HG03064 (cell line): ENCODE measurements around the gene FAM227A.
"Not testable (repeated sequence)": the region's sequence is repeated elsewhere in the genome, so short reads cannot be mapped to it uniquely, and the experiment has no call there.

ENCODE experiments used
- ATAC-seq: cut with Tn5 transposase; IDR thresholded peaks from one replicate; pipeline ENCODE4 v1.9.1; 2021; ENCODE audit warnings: low read depth; ENCODE audit not compliant: unreplicated experiment

Gene FAM227A

DNA sequence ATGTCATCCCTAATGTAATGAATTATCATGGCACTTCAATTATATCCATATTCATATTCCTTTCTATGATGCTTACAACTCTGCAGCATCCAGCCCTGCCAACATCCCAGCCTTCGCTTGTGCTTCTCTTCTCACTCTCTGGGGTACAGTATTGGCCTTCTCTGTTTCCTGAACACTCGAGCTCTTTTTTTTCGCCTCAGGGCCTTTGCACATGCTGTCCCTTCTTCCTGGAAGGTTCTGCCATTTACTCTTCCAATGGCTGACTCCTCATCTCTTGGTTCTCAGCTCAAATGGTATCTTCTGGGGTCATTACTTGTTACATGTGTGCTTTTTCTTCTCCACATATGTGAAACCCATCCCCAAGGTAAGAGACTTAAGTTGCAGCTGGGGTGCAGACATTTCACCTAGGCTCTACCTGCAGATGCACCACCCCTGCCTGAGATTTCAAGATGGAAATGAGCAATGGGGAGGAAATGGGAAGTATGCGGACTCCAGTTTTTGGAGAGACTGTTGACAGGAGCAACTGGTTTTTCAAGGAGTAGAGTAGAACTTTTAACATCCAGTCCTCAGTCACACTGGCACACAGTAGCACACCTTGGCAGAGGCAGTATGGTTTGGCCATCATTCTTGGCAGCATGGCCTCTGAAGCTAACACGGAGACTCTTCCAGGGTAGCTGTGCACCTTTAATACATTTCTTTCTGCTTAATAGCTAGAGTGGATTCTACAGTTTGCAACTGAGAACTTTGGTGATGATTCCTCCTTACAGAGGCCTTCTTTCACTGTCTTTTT lies 43.8 kb downstream of the FAM227A start:
- no peak for ATAC-seq

DNA sequence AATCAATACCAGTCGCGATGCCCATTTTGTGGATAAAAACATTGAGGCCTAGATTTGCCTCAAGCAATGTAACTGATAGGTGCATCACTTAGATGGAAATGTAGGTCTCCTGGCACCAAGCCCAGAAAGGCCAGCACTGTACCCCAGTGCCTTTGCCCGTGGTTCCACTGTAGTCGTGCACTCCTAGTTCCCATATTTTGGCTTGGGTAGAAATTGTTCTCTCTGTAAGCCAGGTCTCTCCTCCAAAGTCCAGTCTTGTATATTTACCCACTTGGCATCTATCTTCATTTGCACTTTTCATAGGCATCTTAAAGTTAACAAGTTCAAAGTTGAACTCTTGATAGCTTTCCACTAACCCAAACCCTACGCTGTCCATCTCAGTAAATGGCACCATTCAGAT lies 44.6 kb downstream of the FAM227A start:
- ATAC-seq: no peak

DNA sequence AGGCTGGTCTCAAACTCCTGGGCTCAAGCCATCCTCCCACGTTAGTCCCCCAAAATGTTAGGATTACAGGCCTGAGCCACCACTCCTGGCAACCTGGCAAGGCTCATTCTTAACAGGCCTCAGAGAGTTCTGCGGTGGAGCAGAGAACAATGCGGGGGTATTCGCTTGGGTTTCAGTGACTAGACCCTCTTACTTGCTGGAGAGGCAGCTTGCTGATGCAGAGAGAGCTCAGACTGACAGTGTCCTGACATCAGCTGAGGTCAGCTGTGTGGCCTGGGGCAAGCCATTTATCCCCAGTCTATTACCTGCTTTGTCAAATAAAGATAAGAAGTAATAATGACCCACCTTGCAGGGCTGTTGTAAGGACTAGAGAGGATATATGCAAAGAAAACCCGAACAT lies 46.0 kb downstream of the FAM227A start:
- no peak for ATAC-seq

DNA sequence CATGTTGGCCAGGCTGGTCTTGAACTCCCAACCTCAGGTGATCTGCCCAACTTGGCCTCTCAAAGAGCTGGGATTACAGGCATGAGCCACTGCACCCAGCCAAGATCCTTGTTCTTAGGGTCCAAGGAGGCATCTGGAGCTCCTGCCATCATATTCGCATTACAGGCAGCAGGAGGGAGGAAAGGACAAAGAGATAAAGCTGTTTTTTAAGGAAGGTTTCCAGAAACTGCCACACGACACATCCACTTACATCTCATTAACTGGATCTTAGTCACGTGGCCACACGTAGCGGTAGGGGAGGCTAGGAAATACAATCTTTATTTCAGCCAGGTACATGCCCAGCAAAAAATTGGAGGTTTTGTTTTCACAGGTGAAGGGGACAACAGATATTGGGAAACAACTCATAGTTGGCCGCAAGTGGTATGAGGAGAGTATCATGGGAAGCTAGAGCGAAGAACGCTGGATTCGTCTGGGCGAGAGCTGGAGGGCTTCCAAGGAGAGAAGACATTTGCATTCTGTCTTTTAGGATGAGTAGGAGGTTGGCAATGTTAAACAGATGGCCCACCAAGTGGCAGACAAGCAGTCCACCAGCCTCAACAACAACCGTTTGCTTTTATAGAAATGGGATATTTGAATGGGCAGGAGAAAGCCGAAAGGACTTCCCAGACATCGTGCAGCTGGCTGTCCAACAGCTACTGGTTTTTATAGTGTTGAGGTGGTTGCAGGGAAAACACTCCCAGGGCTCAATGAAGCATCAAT lies 47.0 kb downstream of the FAM227A start:
- no peak for ATAC-seq

DNA sequence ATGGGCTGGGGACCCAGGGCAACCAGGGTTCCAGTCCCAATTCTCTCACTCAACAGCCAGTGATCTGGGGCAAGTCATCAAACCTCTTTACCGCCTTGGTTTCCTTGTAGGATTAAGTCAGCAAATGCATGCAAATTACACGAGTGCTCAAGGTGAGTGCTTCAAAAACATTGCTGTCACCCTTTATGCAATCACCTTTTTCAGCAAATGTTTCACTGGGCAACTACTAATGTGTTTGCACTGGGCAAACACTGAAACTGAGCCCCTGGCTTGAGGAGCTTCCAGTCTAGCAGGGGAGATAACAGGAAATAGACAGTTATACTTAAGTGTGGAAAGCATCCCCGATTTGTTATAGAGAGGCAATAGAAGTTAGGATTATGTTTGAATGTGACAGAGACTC lies 48.5 kb downstream of the FAM227A start:
- ATAC-seq: no peak

DNA sequence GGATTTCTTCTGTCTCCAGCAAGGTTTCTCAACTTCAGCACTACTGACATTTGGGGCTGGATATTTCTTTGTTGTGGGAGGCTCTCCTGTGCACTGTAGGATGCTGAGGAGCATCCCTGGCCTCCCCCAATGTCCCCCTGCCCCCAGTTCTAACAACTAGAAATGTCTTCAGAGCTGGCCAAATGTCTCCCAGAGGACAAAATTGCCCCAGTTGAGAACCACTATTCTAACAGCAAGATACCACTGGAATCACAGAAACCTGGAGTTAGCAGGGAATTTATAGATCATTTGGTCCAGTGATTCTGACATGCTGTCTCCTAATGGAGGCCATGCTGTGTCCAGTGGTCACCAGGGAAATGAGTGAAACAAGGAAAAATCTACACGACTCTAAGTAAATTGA lies 54.0 kb downstream of the FAM227A start:
- ATAC-seq: no peak

DNA sequence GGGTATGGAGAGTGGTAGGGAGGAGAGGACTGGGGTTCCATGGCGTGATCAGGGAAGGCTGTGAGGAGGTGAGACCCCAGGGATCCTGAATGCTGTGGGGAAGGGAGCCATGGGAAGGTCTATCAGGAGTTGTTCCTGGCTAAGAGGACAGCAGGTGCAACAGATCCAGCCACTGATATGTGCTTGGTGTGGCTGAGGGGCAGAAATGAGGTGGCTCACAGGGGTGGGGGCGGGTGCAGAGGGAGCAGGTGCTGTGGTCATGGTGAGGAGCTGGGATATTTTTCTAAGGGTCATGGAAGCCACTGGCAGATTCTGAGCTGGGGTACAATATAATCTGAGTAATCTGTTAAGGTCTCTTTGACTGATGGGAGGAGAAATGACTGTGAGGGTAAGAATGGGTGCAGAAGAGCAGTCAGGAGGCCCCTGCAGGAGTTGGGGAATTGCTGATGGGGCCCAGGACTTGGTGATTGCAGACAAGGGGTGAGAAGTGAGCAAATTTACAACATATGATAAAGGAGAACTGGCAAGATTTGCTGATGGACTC lies 54.9 kb downstream of the FAM227A start:
- ATAC-seq: no peak

DNA sequence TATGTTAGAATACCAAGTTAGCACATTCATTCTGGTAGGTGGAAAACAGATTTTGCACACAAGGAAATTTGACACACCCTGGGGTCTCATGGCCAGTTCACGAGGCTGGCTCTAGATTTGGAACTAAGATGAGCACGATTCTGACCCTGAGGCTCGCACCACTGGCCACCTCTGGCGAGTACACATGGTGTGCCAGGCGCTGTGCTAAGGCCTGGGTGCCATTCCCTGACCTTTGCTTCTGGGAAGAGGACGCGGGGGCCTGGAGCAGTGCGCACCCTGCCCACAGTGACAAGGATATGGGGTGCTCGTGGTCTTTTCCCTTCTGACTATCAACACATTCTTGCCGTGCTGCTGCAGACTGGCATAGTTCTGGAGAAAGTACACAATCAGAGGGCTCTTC lies 56.7 kb downstream of the FAM227A start:
- ATAC-seq: no peak

DNA sequence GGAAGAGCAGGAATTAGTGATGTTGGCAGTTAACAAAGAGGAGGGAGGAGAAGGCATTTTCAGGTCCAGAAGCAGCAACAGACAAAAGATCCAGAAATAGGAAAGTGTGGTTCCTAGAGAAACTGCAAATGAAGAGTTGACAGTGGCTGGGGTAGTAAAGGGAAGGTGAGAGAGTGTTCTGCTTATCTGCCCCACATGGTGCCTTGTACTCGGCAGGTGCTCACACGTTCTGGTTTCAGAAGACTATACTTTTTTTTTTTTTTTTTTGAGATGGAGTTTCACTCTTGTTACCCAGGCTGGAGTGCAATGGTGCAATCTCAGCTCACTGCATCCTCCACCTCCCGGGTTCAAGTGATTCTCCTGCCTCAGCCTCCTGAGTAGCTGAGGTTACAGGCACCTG lies 73.3 kb downstream of the FAM227A start:
- ATAC-seq: not testable (repeated sequence)

DNA sequence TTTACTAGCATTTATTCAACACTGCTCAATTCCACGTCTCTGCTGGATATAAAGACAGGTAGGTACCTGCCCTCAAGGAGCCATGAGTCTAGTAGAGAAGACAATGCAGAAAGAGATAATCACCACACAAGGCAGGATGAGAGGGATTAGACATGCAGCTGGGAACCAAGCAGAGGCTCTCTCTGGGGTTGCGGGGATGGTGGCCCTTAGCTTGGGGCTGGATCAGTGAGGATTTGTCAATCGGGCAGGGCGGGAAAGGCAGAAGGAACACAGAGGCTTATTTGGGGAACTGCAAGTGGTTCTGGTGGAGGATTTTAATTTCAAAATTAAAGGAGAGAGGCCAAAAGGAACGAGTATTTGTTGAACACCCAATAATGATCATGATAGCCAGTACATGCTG lies 77.7 kb downstream of the FAM227A start:
- no peak for ATAC-seq

DNA sequence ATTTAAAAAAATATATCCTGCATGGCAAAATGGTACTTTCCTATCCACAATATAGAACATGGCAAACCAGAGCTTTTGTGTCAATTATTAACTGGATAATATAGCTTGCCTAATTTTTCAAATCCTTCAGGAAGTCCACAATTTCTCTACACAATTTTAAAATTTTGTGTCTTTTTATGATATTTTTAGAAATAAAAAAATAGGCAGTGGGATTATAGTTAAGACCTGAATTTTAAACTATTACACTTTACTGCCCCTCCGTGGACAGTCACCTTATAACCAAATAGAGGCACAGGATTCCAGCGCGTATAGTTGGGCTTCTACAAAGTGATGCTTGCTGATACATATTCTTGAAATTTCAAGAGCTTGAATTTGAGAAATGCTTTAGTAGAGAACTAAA lies 84.1 kb downstream of the FAM227A start:
- no peak for ATAC-seq

DNA sequence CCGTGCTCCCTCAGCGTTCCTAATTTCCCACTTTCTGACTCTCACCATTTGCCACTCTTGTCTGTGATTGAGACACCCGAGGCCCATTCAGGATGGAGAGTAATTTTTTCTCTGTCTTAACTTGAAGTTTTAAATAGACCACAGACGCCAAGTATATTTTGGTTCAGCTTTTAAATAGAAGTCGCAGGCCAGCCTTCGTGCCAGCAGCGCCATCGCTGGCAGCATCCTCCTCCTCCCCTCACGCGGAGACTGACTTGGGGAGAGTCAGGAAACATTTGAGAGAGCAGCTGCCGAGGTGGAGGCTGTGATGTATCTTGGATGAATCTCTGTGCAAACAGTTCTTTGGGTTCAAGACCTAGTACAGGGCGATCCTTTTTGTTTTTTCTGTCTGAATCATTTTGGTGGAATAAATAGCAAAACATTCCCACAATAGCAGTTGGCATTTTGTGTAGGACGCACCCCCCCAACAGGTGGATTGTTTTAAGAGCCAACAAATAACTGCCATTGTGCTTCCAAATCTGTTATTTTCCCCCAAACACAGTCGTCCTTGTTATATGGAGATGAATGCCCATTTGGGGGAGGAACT lies 85.3 kb downstream of the FAM227A start:
- ATAC-seq: no peak

DNA sequence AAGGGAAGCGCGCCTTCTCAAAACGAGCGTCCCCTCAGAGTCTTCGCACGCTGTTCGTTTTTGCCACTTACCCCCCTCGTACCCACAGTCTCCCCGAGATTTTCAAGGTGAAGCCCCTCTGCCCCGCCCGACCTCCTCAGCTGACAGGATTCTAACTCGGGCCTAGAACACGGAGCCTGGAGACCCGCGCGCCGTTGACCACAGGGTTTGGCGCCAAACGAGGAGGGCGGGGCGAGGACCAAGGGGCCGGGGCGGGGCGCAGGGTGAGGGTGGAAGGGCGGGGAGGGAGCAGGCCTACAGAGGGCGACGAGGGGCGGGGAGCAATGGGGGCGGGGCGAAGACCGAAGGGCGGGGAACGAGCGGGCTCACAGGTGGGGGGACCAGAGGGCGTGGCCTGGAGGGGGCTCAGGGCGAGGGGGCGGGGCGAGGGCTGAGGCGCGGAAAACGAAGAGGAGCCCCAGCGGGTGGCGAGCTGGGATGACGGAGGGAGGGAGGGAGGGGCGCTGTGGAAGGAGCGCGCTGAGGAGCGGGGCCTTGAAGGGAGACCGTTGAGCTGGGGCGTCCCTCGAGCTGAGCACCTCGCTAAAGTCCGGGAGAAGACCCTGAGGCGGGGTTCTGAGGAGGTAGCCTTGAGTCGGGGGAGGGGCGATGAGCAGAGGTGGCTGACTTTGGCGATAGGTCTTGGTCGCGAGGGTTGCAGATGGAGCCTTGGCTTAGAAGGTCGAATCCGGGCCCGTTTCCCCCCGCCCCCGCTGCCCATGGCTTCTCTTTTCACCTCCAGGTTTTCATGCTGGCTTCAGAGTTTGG lies 86.0 kb downstream of the FAM227A start, which contains the start of gene DMC1:
Gene DMC1, minus strand, starts transcription at position 212 of the 807 bp plus-strand sequence. CDS start 1,927 bp downstream, outside the sequence.
- ATAC-seq: no peak

DNA sequence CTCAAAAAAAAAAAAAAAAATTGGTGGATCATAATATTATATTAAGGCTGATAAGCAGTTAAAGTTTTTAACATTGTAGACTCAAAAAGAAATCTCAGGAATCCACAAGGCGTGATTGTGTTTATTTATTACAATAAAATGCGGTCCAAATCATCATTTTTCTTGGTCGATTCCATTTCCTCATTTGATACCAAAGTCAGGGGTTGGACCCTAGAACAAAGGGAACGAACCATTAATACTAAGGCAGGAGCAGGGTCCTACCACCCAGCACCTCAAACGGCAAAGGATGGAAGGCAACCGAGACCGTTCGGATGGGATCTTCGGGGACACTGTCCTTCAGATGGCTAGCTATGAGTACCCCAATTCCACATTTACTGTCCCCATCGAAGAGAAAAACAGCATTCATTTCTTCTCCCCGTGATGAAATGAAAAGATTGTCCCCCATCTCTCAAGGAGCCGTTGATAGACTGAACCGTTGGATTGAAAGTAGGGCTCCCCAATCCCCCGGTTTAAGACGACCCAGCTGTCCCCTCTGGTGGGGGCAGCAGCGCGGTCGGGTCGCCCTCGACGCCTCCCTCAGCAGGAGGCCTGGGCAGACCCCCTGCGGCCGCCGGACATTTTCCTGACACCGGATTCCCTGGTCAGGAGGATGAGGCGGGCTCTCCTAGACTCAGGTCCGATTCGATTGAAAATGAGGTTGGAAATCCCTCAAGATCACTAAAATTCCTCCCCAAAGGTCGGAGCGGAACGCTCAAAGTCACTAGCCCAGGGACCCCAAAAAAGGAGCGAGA lies 86.8 kb downstream of the FAM227A start:
- ATAC-seq: no peak

DNA sequence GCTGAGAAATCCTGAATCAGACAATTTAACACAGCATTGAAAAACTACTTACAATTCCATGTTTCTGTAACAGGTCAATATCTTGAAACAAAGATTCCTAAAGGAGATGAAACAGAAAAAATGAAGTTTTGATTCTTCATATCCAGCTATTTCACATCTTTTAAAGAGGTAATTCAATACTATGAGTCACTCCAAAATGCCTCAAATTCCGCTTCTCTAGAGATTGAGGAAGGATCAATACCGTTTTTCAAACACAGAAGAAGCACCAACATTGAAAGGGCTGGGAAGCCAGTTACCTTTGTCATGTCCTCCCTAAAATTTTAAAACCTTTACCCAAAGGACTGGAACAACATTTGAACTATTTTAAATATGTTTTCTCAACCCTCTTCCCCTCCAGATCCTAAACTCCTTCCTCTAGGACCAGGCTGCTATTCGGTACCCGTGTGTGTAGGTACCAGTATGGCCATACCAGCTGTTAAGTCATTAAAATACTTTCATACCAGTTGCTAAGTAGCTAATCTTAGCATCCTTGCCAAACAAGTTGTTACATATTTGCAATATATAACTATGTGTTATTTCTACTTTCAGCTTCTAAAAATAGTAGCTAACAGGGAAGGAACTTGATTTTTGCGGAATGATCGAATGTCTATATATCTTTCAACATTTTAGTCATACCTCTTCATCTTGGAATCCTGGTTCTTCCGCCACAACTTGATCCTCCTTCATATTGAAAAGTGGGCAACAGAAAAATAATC lies 88.5 kb downstream of the FAM227A start:
- no peak for ATAC-seq

DNA sequence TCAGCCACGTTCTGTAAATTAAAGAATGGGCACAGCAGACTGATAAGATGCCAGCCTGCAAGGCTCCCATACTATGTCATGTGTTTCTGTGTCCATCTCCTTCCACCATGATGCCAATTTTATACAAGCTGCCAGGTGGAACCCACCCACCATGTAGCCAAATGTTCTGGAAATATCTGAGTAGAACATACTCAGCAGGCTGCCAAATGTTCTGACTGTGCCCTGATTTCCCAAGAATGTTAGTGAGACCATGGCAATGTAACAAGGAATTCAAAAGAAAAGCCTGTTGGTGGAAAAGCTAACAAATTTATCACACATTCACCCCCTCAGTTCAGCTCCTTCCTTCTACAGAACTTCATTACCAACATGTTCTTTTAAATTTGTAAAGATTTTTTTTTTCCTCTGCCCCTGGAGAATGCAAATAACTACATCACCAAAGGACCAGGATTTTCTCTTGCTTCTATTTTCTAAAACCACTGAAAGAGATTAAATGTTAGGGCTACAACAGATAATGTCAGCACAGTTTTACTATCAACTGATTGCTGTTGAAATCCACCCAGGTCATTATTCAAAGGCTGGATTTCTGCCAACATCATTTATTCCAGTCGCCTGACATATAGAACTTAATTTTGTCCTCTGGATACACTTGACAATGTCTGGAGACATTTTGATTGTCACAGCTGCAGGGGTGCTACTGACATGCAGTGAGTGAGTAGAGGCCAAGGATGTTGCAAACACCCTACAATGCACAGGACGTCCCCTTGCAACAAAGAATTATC lies 89.3 kb downstream of the FAM227A start:
- ATAC-seq: no peak

DNA sequence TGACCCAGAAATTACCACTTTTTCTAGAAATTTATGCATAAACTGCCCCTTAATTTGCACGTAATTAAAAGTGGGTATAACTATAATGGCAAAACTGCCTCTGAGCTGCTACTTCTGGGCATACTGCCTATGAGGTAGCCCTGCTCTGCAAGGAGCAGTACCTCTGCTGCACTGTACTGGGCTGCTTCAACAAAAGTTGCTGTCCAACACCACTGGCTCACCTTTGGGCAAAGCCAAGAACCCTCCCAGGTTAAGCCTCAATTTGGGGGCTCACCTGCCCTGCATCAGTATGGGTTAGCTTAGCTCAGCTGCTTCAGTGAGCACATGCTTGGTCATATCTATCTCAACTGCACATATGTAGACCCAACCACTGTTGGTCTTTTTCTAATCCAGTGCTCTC lies 90.8 kb downstream of the FAM227A start:
- ATAC-seq: no peak

DNA sequence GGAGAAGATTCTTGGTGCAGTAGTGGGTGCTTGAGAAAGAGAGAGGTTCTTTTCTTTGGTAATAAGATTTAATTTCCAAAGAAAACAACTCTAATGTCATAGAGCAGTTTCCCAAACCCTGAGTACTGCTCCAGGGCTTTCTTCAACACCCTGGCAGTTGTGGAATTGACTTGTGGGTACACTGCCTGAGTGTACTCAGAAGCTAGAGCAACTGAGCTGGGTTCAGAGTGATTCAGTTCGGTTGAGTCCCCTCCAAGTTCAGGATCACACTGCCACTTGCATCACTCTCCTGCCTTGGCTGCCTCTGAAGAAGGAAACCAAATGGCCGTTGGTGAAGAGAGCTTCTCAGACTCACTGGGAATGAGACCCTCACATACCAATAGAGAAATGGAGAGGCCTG lies 91.5 kb downstream of the FAM227A start:
- no peak for ATAC-seq
